ENCODE data around the gene RNF114. TPM values are rescaled to one million over a fixed set of nuclear protein-coding genes. Genes with fewer than 3 reads are reported as not detected.
"Not testable (repeated sequence)": the region's sequence is repeated elsewhere in the genome, so short reads cannot be mapped to it uniquely, and the experiment has no call there.

Gene RNF114
- total and polyA plus RNA-seq, 12 donors = 26.9 to 201 (median 68.9) TPM

DNA sequence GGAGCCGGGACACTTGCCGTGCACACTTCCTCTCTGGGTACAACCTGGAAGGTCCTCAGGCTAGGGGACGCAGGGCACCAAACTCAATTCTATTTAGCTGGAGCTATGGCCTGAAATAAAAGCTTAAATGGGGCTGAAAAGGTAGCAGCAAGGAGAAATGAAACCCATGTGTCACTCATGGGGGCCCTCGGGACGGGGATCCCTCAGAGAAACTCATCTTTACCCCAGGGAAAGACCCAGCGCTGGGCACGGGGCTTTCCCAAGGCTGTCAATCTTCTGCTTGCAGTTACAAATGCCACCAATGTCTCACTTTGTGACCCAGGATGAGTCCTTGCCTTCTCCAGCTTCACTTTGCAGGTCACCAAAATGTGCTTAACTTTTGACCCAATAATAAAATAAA lies 63.1 kb downstream of the RNF114 start:
- no peak overlapping the region for H3K4me3 ChIP-seq
- H3K36me3 ChIP-seq (replicated peaks in 1 of 2) = no peaks in the 10 kb centered on the region
- H3K4me1 ChIP-seq (replicated peaks in 1 of 2) = no peaks in the 10 kb centered on the region
- TF ChIP-seq, protein P1, sequence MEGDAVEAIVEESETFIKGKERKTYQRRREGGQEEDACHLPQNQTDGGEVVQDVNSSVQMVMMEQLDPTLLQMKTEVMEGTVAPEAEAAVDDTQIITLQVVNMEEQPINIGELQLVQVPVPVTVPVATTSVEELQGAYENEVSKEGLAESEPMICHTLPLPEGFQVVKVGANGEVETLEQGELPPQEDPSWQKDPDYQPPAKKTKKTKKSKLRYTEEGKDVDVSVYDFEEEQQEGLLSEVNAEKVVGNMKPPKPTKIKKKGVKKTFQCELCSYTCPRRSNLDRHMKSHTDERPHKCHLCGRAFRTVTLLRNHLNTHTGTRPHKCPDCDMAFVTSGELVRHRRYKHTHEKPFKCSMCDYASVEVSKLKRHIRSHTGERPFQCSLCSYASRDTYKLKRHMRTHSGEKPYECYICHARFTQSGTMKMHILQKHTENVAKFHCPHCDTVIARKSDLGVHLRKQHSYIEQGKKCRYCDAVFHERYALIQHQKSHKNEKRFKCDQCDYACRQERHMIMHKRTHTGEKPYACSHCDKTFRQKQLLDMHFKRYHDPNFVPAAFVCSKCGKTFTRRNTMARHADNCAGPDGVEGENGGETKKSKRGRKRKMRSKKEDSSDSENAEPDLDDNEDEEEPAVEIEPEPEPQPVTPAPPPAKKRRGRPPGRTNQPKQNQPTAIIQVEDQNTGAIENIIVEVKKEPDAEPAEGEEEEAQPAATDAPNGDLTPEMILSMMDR (IDR thresholded peaks at IDR 0.05) = no peak
- TF ChIP-seq POLR2A (IDR thresholded peaks at IDR 0.05) = no peak
- intact Hi-C loops (cut with DNase I) = no loop called here
- no peak for DNase-seq
- no peak overlapping the region for H3K27ac ChIP-seq
- 67 to 80% (median 78%) methylated on average over 4 to 7 of the region's 7 CpGs for WGBS, 4 donors
- no peaks in the 10 kb centered on the region for H3K27me3 ChIP-seq
- H3K9me3 ChIP-seq (replicated peaks in 1 of 3) = no peaks in the 10 kb centered on the region

DNA sequence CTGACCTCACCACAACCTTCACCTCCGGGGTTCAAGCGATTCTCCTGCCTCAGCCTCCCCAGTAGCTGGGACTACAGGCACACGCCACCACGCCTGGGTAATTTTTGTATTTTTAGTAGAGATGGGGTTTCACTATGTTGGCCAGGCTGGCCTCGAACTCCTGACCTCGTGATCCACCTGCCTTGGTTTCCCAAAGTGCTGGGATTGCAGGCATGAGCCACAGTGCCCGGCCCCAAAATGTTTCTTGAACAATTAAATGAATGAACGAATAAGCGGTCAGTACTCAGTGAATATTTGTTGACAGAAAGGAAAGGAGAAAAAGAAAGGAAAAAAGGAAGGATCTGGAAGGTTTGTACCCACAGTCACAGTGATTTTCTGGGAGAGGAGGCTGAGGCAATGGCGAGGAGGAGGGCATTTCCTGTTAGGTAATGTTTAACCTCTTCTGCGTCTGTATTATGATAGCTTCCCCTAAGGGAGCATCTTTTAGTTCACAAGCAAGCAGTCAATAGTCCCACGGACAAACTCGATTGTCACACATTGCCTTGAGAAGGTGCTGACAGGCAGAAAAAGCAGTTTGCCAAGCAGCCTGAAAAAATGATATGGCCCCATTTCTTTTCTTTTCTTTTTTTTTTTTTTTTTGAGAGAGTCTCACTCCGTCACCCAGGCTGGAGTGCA lies 64.5 kb downstream of the RNF114 start:
- DNase-seq; H3K36me3 ChIP-seq (replicated peaks in 1 of 2); H3K4me3 ChIP-seq; H3K27me3 ChIP-seq; H3K9me3 ChIP-seq (replicated peaks in 1 of 3); H3K27ac ChIP-seq; H3K4me1 ChIP-seq (replicated peaks in 1 of 2); intact Hi-C loops (cut with DNase I): not testable (repeated sequence)
- WGBS, 4 donors = 70 to 73% (median 71%) methylated on average over 14 of the region's 14 CpGs

DNA sequence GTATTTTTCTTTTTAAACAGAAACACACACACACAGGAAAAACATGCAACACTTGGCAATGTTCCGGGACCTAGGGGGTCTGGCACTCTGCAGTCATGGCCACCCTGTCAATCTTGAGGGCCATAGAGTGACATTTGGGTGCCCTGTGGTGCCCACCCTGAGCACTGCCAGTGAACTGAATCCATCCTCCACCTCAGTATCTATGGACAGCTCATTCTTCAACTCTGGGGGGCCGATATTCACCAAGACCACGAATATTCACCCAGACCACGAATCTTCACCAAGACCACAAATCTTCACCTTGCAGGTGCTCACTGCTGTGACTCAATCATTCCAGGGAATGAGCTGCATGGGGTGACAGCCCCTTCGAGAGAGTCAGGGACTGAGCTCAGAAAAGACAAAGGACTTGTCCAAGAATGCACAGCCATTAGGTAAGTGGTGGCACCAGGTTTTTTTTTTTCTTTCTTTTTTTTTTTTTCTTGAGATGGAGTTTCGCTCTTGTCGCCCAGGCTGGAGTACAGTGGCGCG lies 65.7 kb downstream of the RNF114 start:
- no peaks in the 10 kb centered on the region for H3K27me3 ChIP-seq

DNA sequence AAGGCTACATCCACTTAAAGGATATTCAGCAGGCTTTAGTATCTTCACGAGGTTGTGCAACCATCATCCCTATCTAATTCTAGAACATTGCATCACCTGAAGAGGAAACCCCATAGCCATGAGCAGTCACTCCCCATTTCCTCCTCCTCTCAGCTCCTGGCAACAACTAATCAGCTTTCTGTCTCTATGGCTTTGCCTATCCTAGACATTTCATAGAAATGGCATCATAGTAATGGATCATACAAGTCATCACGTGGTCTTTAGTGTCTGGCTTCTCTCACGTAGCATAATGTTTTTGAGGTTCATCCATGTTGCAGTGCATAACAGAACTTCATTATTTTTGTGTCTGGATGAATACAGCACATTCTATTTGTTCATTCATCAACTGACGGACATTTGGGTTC lies 67.1 kb downstream of the RNF114 start:
- H3K4me3 ChIP-seq = no peak overlapping the region
- H3K27ac ChIP-seq = no peak overlapping the region
- DNase-seq = no peak
- no peaks in the 10 kb centered on the region for H3K9me3 ChIP-seq (replicated peaks in 1 of 3)
- TF ChIP-seq POLR2A (IDR thresholded peaks at IDR 0.05) = no peak
- TF ChIP-seq, protein P1 (IDR thresholded peaks at IDR 0.05) = no peak
- intact Hi-C loops (cut with DNase I) = no loop called here
- no peaks in the 10 kb centered on the region for H3K27me3 ChIP-seq
- no peaks in the 10 kb centered on the region for H3K36me3 ChIP-seq (replicated peaks in 1 of 2)
- H3K4me1 ChIP-seq (replicated peaks in 1 of 2) = no peaks in the 10 kb centered on the region
- WGBS, 4 donors = 59 to 74% (median 68%) methylated on average over 4 of the region's 4 CpGs

More for the DNA sequence above, 65.7 kb downstream of the RNF114 start:
- Histone ChIP-seq H3K4me3 (no peak overlapping the region), H3K4me1 (replicated peaks in 1 of 2) (no peaks in the 10 kb centered on the region), H3K36me3 (replicated peaks in 1 of 2) (no peaks in the 10 kb centered on the region), H3K27ac (no peak overlapping the region), H3K9me3 (replicated peaks in 1 of 3) (no peaks in the 10 kb centered on the region)
- DNase-seq = no peak
- intact Hi-C loops (cut with DNase I) = no loop called here
- WGBS, 4 donors = 84 to 92% (median 86%) methylated on average over 9 of the region's 9 CpGs
- TF ChIP-seq, protein P1 (IDR thresholded peaks at IDR 0.05) = no peak
- TF ChIP-seq POLR2A (IDR thresholded peaks at IDR 0.05) = no peak

Small RNA genes lying within 50 kb of the gene (small RNA-seq; reads per million reads assigned to genes)
- gene RF00017 (0 reads per million in 2 donors), gene RF00019 (0 reads per million in 2 donors), gene RNU6-147P (0 reads per million in 2 donors)

Other genes starting within 250 kb of the RNF114 start
- 100 to 1,000 TPM in 2 of 9 donors, 10 to 100 TPM in 7; 47.4 to 137 (median 75.2) TPM for gene B4GALT5, start 222.5 kb upstream of the RNF114 start, total RNA-seq
- 10 to 100 TPM; 14.2 to 77.7 (median 18.1) TPM for gene B4GALT5, start 222.5 kb upstream of the RNF114 start, polyA plus RNA-seq
- 10 to 100 TPM; 12.4 to 23.3 (median 18.1) TPM for gene SLC9A8, start 123.6 kb upstream of the RNF114 start, total RNA-seq
- gene SLC9A8, start 123.6 kb upstream of the RNF114 start, polyA plus RNA-seq = 10 to 100 TPM; 15.5 to 19.1 (median 17.0) TPM
- 1 to 10 TPM; 2.8 to 9.3 (median 6.5) TPM for gene SPATA2, start 20.9 kb upstream of the RNF114 start, total RNA-seq
- gene SPATA2, start 20.9 kb upstream of the RNF114 start, polyA plus RNA-seq = 1 to 10 TPM; 4.7 to 5.9 (median 4.7) TPM
- gene SNAI1, start 46.6 kb downstream of the RNF114 start, total RNA-seq = 10 to 100 TPM in 3 of 9 donors, 1 to 10 TPM in 5, under 1 TPM in 1; 0.28 to 12.1 (median 8.0) TPM
- 10 to 100 TPM in 2 of 3 donors, 1 to 10 TPM in 1; 2.6 to 13.2 (median 10.9) TPM for gene SNAI1, start 46.6 kb downstream of the RNF114 start, polyA plus RNA-seq
- 100 to 1,000 TPM in 2 of 9 donors, 10 to 100 TPM in 7; 57.4 to 123 (median 77.0) TPM for gene UBE2V1, start 176.8 kb downstream of the RNF114 start, total RNA-seq
- 100 to 1,000 TPM in 1 of 3 donors, 10 to 100 TPM in 2; 78.7 to 242 (median 80.0) TPM for gene UBE2V1, start 176.8 kb downstream of the RNF114 start, polyA plus RNA-seq
- 10 to 100 TPM; 18.7 to 39.1 (median 29.2) TPM for gene PEDS1, start 217.3 kb downstream of the RNF114 start, total RNA-seq
- 10 to 100 TPM; 29.4 to 32.6 (median 30.2) TPM for gene PEDS1, start 217.3 kb downstream of the RNF114 start, polyA plus RNA-seq